ENCODE measurements around the gene FAXDC2. TPM values are rescaled to one million over a fixed set of nuclear protein-coding genes. Genes with fewer than 3 reads are reported as not detected.

FAXDC2 gene
- total and polyA plus RNA-seq, 2 of the 8 experiments (the other 6 are each of a cell fraction or from before 2014, with no cell fraction given), result 3.7 to 5.9 TPM

- H3K4ac ChIP-seq (replicated peaks; ENCODE audit: insufficient read length, low read depth, low read length), result no peak overlapping the region
- no peaks in the 10 kb centered on the region for H3K79me1 ChIP-seq (ENCODE audit: low read depth, low read length)
- no peak overlapping the region for H4K91ac ChIP-seq (replicated peaks; ENCODE audit: insufficient read length, low read length)
- H2AK5ac ChIP-seq (ENCODE audit: low read depth, low read length), result no peak overlapping the region
- no peaks in the 10 kb centered on the region for H3K9me3 ChIP-seq (ENCODE audit: insufficient read depth in 2 of 2, low read depth in 1 of 2, low read length in 1 of 2)
- ChIA-PET CTCF (ENCODE audit: partially characterized antibody) (interaction anchor here (0.9 to 2.2 kb wide), 4 partner anchors 9 to 339 kb away, joined by 3 to 9 read pairs (median 5); no protein-coding TSS in a partner anchor), POLR2A (ENCODE audit: partially characterized antibody) (interaction anchor here (1.3 to 1.9 kb wide), 2 partner anchors 11 to 21 kb away, joined by 3 to 4 read pairs; partner anchors contain the start of gene CNOT8)
- H3K79me2 ChIP-seq (ENCODE audit: control insufficient read depth in 1 of 2, insufficient read depth in 2 of 2, low read length in 2 of 2), result no peaks in the 10 kb centered on the region
- no peak overlapping the region for H2BK15ac ChIP-seq (ENCODE audit: low read length)
- H4K5ac ChIP-seq (ENCODE audit: insufficient read length, low read depth, low read length), result no peak overlapping the region
- no peak overlapping the region for H3K18ac ChIP-seq (ENCODE audit: extremely low read depth, low read length)
- H2BK12ac ChIP-seq (ENCODE audit: low read depth, low read length), result no peak overlapping the region
- no peak overlapping the region for H3K23ac ChIP-seq (ENCODE audit: insufficient read length)
- H4K20me1 ChIP-seq (replicated peaks in 1 of 2; ENCODE audit: control insufficient read depth in 1 of 2, insufficient read depth in 2 of 2, low read length in 2 of 2), result no peaks in the 10 kb centered on the region
- no peak overlapping the region for H3K56ac ChIP-seq (replicated peaks; ENCODE audit: insufficient read length, low read depth, low read length)
- no peaks in the 10 kb centered on the region for H3K23me2 ChIP-seq (ENCODE audit: low read depth, low read length)
- H2BK5ac ChIP-seq (ENCODE audit: low read depth, low read length), result no peak overlapping the region
- H3K36me3 ChIP-seq (ENCODE audit: control insufficient read depth in 2 of 4, insufficient read depth in 4 of 4, low read length in 3 of 4), result no peaks in the 10 kb centered on the region; a peak in 3 of 8 replicates
- DNase-seq (ENCODE audit: low read depth in 1 of 2, low spot score in 2 of 2) (no peak), FAIRE-seq (no peak)
- no peak overlapping the region for H3K9ac ChIP-seq (replicated peaks in 1 of 4; ENCODE audit: extremely low read depth in 1 of 4, low read depth in 3 of 4, low read length in 3 of 4)
- no peak overlapping the region for H4K8ac ChIP-seq (ENCODE audit: extremely low read depth, insufficient read depth, low read length)
- no peak overlapping the region for H2BK120ac ChIP-seq (replicated peaks; ENCODE audit: low read depth, low read length)
- WGBS, 2 experiments (ENCODE audit: extremely low coverage in 1 of 2, insufficient coverage in 1 of 2, insufficient read length in 1 of 2, insufficient replicate concordance in 2 of 2, low coverage in 1 of 2, low lambda C conversion rate in 2 of 2, missing lambda C conversion rate in 1 of 2), result 87% methylated on average over 6 of the region's 6 CpGs; no CpG with 5 or more reads in 1 of the 2 experiments
- H3K4me1 ChIP-seq (replicated peaks in 1 of 4; ENCODE audit: control insufficient read depth in 3 of 4, insufficient read depth in 4 of 4, low read length in 3 of 4), result peaks cover 0 to 3% (median 0%) of the 10 kb centered on the region in 4 experiments; a peak in 2 of 7 replicates
- H2BK20ac ChIP-seq (ENCODE audit: low read length), result no peak overlapping the region
- no peaks in the 10 kb centered on the region for H3K27me3 ChIP-seq (replicated peaks in 1 of 4; ENCODE audit: control insufficient read depth in 3 of 4, extremely low read depth in 1 of 4, insufficient read depth in 3 of 4, low read length in 3 of 4)
- no peak overlapping the region for H3K4me2 ChIP-seq (ENCODE audit: insufficient read depth in 1 of 2, low read depth in 2 of 2, low read length in 2 of 2)
- no peak overlapping the region for H3K14ac ChIP-seq (ENCODE audit: insufficient read length)
- H3K4me3 ChIP-seq (ENCODE audit: extremely low read depth in 1 of 4, insufficient read depth in 2 of 4, low read depth in 3 of 4, low read length in 4 of 4), result no peak overlapping the region
- no peak overlapping the region for H3K27ac ChIP-seq (ENCODE audit: low read depth, low read length)
- no peak overlapping the region for H2AFZ ChIP-seq (ENCODE audit: low read length)
- TF ChIP-seq CEBPB (IDR thresholded peaks at IDR 0.05; ENCODE audit: low read depth, low read length) (no peak), BACH1 (IDR thresholded peaks at IDR 0.05; ENCODE audit: low read length) (no peak), NRF1 (IDR thresholded peaks at IDR 0.05; ENCODE audit: low read depth, low read length) (no peak), SP2 (IDR thresholded peaks at IDR 0.05; ENCODE audit: low read length) (no peak), TAF1 (IDR thresholded peaks at IDR 0.05; ENCODE audit: low read depth, low read length) (no peak), ATF2 (IDR thresholded peaks at IDR 0.05; ENCODE audit: low read length) (no peak), PHF8 (conservative IDR thresholded peaks at IDR 0.05; ENCODE audit: low read depth, low read length) (no peak), NANOG (IDR thresholded peaks at IDR 0.05; ENCODE audit: insufficient read depth, low read depth, low read length, poor library complexity, severe bottlenecking) (no peak), RNF2 (IDR thresholded peaks at IDR 0.05; ENCODE audit: borderline replicate concordance, low read depth, low read length, missing control alignments, poor library complexity, severe bottlenecking) (no peak), ASH2L (IDR thresholded peaks at IDR 0.05; ENCODE audit: low read length) (no peak)
Observed at GRCh38 chr5:154837009-154837901, 13.1 kb downstream of the FAXDC2 start.
